GM18951 (cell line): ENCODE results near the gene SLC14A1.

Experiments used
- POLR2A ChIP-seq: IDR thresholded peaks from 4 replicates; pipeline ENCODE4 v1.6.1; 2011; ENCODE audit warnings: mild to moderate bottlenecking; ENCODE audit not compliant: insufficient read length, insufficient read depth; ENCODE audit errors: extremely low read depth
- in situ Hi-C: fragments of 300-500 bp; cut with MboI; formaldehyde crosslinking; loops from one replicate; pipeline ENCODE4 v1.12.0; 2022; ENCODE audit warnings: low sequenced_read_pairs, mixed read lengths, inconsistent platforms; ENCODE audit not compliant: unreplicated experiment

The SLC14A1 gene

GRCh38 chr18:45723567-45724355, at the start of gene SLC14A1:
Gene SLC14A1, plus strand, starts transcription at chr18:45724181. Its CDS starts 6,140 bp downstream, at chr18:45730321.
- in situ Hi-C loops, result no loop called here
- TF ChIP-seq POLR2A, result no peak

- in situ Hi-C loops, result no loop called here
- no peak for TF ChIP-seq POLR2A
Observed at GRCh38 chr18:45677276-45677807, 46.6 kb upstream of the SLC14A1 start.

GRCh38 chr18:45678441-45678840, 45.5 kb upstream of the SLC14A1 start:
- in situ Hi-C loops, result no loop called here
- TF ChIP-seq POLR2A, result no peak

- TF ChIP-seq POLR2A, result no peak
- in situ Hi-C loops, result no loop called here
Observed at GRCh38 chr18:45678850-45679249, 45.1 kb upstream of the SLC14A1 start.

GRCh38 chr18:45680066-45680690, 43.8 kb upstream of the SLC14A1 start:
- in situ Hi-C loops, result no loop called here
- no peak for TF ChIP-seq POLR2A

GRCh38 chr18:45682181-45682580, 41.8 kb upstream of the SLC14A1 start:
- TF ChIP-seq POLR2A, result no peak
- in situ Hi-C loops, result no loop called here

- TF ChIP-seq POLR2A, result no peak
- in situ Hi-C loops, result no loop called here
Observed at GRCh38 chr18:45684341-45685115, 39.5 kb upstream of the SLC14A1 start.

GRCh38 chr18:45686891-45687611, 36.9 kb upstream of the SLC14A1 start:
- peak; percentile 23 for TF ChIP-seq POLR2A
- in situ Hi-C loops, result no loop called here

- in situ Hi-C loops, result no loop called here
- no peak for TF ChIP-seq POLR2A
Observed at GRCh38 chr18:45687621-45688020, 36.4 kb upstream of the SLC14A1 start.

GRCh38 chr18:45688113-45688512, 35.9 kb upstream of the SLC14A1 start:
- in situ Hi-C loops, result no loop called here
- no peak for TF ChIP-seq POLR2A

- in situ Hi-C loops, result no loop called here
Observed at GRCh38 chr18:45688833-45689232, 35.1 kb upstream of the SLC14A1 start.

GRCh38 chr18:45689396-45689795, 34.6 kb upstream of the SLC14A1 start:
- TF ChIP-seq POLR2A, result no peak
- in situ Hi-C loops, result no loop called here

More at GRCh38 chr18:45688833-45689232, 35.1 kb upstream of the SLC14A1 start:
- no peak for TF ChIP-seq POLR2A
